OCI-LY1 (cell line): ENCODE results near the gene DEFB110.

ENCODE experiments used
- EZH2 ChIP-seq: fragments of 200-600 bp; sonication (generic), shearing (Covaris generic); IDR thresholded peaks from 2 replicates; pipeline ENCODE4 v1.8.0; 2017; ENCODE audit warnings: borderline replicate concordance, mixed run types, mild to moderate bottlenecking, antibody characterized with exemption, low read length, moderate library complexity, mixed read lengths
- TF ChIP-seq, protein P1 (sequence below): fragments of 200-600 bp; sonication (generic), shearing (Covaris generic); IDR thresholded peaks from 2 replicates; pipeline ENCODE4 v1.5.1; 2017; ENCODE audit warnings: mild to moderate bottlenecking, antibody characterized with exemption, low read length, moderate library complexity, mixed read lengths

DNA sequence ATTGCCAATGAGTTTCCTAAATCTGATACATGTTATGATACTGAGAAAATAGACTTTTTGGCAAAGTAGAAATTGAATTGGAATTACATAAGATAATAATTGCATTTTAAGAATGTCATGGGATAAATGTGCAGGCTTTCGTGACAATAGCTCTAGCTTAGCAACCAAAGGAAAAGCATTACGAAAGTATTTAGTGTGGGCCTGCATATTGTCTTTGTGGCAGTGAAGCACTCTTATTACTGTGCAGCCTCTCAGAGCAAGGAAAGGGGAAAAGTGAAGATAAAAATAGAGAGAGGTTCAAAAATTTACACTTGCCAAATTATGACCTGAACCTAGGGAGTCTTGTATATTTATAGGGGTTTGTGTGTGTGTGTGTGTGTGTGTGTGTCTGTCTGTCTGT lies 39.7 kb downstream of the DEFB110 start:
- TF ChIP-seq, protein P1, sequence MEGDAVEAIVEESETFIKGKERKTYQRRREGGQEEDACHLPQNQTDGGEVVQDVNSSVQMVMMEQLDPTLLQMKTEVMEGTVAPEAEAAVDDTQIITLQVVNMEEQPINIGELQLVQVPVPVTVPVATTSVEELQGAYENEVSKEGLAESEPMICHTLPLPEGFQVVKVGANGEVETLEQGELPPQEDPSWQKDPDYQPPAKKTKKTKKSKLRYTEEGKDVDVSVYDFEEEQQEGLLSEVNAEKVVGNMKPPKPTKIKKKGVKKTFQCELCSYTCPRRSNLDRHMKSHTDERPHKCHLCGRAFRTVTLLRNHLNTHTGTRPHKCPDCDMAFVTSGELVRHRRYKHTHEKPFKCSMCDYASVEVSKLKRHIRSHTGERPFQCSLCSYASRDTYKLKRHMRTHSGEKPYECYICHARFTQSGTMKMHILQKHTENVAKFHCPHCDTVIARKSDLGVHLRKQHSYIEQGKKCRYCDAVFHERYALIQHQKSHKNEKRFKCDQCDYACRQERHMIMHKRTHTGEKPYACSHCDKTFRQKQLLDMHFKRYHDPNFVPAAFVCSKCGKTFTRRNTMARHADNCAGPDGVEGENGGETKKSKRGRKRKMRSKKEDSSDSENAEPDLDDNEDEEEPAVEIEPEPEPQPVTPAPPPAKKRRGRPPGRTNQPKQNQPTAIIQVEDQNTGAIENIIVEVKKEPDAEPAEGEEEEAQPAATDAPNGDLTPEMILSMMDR: no peak
- TF ChIP-seq EZH2: no peak
